Suprapubic skin (tissue), 4 donors: Measurements from ENCODE around the gene DTNBP1. TPM values are rescaled to one million over a fixed set of nuclear protein-coding genes. Genes with fewer than 3 reads are reported as not detected.

Experiments used
- DNase-seq, 2 donors: peaks; one replicate each; pipeline ENCODE4 v3.0.0-alpha.2; 2019; ENCODE audit warnings: low spot score in 2 of 2
- H3K27ac ChIP-seq: fragments of 200-600 bp; sonication (generic); one replicate; pipeline ENCODE4 v1.5.1; 2019
- H3K27me3 ChIP-seq: fragments of 200-600 bp; sonication (generic); one replicate; pipeline ENCODE4 v1.5.1; 2019
- H3K36me3 ChIP-seq: fragments of 200-600 bp; sonication (generic); one replicate; pipeline ENCODE4 v1.5.1; 2019
- H3K4me1 ChIP-seq: fragments of 200-600 bp; sonication (generic); one replicate; pipeline ENCODE4 v1.5.1; 2019
- H3K4me3 ChIP-seq: fragments of 200-600 bp; sonication (generic); one replicate; pipeline ENCODE4 v1.5.1; 2019; ENCODE audit warnings: mild to moderate bottlenecking
- H3K9me3 ChIP-seq: fragments of 200-600 bp; sonication (generic); one replicate; pipeline ENCODE4 v1.5.1; 2019
- EP300 ChIP-seq: sonication (generic); formaldehyde crosslinking; IDR thresholded peaks from one replicate; pipeline ENCODE4 v1.6.1; 2017; ENCODE audit warnings: antibody characterized with exemption
- POLR2A ChIP-seq, 2 donors: fragments of 450-650 bp; IDR thresholded peaks; one replicate each; pipeline ENCODE4 v1.6.1; 2017; ENCODE audit warnings: antibody characterized with exemption in 2 of 2, mild to moderate bottlenecking in 2 of 2, moderate library complexity in 2 of 2
- POLR2AphosphoS5 ChIP-seq, 3 donors: sonication (generic); formaldehyde crosslinking; IDR thresholded peaks; one replicate each; pipeline ENCODE4 v1.6.1; 2017; ENCODE audit warnings: antibody characterized with exemption in 3 of 3
- WGBS: methylation state at CpG from one replicate; pipeline ENCODE4 v1.1.5; 2018; 5-methylcytosine and 5-hydroxymethylcytosine counted together
- total RNA-seq, 4 donors: library from RNA; depleted of rRNA; stranded (reverse); fragments of >200 nt; gene quantifications; one replicate each; pipeline ENCODE4 v1.1.0, GENCODE V29; 2016
- TF ChIP-seq, protein P1 (sequence below), 2 donors: fragments of 200-600 bp in 1 of 2; fragments of 450-650 bp in 1 of 2; sonication (generic) in 1 of 2; IDR thresholded peaks; one replicate each; pipeline ENCODE4 v1.5.1; 2016 to 2019; ENCODE audit warnings: antibody characterized with exemption in 2 of 2, mild to moderate bottlenecking in 1 of 2, moderate library complexity in 1 of 2

DTNBP1 gene
- total RNA-seq, 4 donors from 2014 or later: 12.7 to 17.1 (median 16.4) TPM

DNA sequence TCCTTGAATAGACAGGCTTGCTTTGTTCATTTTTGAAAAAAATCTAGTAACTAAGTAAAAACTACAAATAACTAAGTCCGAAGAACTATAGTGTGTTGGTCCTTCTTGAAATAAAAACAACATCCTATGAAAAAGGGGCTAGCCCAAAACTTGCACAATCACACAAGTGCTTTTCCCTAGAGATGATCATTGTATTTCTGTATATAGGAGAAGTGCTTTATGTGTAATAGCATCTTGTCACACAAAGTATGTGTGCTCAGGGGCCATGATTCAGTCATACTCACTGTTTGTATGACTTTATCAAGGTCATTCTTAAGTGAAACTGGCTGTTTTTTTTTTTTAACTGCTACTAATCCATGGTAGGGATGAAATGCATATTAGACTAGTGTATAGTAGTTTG is 179.8 kb downstream of the DTNBP1 start:
- no peak overlapping the region for H3K4me3 ChIP-seq
- no peaks in the 10 kb centered on the region for H3K9me3 ChIP-seq
- no peaks in the 10 kb centered on the region for H3K27me3 ChIP-seq
- WGBS: 100% methylated on average over 1 of the region's 1 CpG
- H3K27ac ChIP-seq: no peak overlapping the region
- H3K4me1 ChIP-seq: peaks cover 15% of the 10 kb centered on the region
- DNase-seq: no peak
- peaks cover 10% of the 10 kb centered on the region for H3K36me3 ChIP-seq
- no peak for TF ChIP-seq POLR2A (IDR thresholded peaks at IDR 0.05)
- TF ChIP-seq EP300: no peak
- TF ChIP-seq POLR2AphosphoS5 (IDR thresholded peaks at IDR 0.05): no peak
- TF ChIP-seq, protein P1, sequence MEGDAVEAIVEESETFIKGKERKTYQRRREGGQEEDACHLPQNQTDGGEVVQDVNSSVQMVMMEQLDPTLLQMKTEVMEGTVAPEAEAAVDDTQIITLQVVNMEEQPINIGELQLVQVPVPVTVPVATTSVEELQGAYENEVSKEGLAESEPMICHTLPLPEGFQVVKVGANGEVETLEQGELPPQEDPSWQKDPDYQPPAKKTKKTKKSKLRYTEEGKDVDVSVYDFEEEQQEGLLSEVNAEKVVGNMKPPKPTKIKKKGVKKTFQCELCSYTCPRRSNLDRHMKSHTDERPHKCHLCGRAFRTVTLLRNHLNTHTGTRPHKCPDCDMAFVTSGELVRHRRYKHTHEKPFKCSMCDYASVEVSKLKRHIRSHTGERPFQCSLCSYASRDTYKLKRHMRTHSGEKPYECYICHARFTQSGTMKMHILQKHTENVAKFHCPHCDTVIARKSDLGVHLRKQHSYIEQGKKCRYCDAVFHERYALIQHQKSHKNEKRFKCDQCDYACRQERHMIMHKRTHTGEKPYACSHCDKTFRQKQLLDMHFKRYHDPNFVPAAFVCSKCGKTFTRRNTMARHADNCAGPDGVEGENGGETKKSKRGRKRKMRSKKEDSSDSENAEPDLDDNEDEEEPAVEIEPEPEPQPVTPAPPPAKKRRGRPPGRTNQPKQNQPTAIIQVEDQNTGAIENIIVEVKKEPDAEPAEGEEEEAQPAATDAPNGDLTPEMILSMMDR (IDR thresholded peaks at IDR 0.05): no peak

DNA sequence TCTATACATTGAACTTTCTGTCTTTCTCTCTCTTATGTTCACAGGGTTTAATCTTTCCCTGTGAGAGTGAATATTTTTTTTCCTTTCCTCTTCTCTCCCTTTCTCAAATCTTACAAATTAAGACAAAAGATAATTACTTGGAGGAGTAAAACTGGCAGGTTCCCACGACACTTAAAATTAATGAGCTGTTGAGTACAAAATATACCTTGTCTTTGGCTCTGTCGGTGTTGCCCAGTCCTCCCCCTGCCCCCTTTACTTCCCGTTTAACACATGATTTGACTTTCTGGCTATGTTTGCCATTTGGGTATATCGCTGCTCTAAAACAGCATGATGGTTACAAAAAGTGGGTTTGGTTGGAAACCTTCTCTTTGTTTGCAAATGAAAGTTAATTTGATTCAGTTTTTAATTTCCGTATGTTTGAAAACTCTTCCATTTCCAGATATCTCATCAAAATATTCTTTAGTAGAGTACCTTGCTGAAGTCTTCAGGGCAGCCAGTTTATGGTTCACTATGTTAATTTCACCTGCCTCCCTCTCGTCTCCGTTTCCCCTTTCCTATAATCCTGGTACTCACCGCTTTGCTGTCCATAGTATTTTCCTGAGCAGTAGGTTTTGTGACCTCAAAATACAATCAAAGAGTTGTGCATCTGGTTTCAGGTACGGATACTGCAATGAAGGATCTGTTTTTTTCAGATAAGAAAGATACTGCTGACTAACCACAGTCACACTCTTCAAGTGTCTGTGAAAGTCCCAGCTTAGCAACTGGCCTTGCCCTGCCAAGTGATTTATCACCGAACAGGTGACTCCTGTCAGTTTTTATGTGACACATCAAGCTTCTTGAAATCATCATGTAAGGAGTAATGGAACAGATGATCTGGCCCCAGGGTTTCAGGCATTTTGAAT is 181.2 kb downstream of the DTNBP1 start:
- H3K4me3 ChIP-seq: no peak overlapping the region
- no peaks in the 10 kb centered on the region for H3K27me3 ChIP-seq
- WGBS: 86% methylated on average over 10 of the region's 10 CpGs
- TF ChIP-seq POLR2AphosphoS5 (IDR thresholded peaks at IDR 0.05) (no peak), EP300 (no peak), POLR2A (IDR thresholded peaks at IDR 0.05) (no peak)
- H3K4me1 ChIP-seq: peaks cover 20% of the 10 kb centered on the region
- H3K27ac ChIP-seq: no peak overlapping the region
- no peaks in the 10 kb centered on the region for H3K36me3 ChIP-seq
- no peak for DNase-seq
- H3K9me3 ChIP-seq: no peaks in the 10 kb centered on the region

DNA sequence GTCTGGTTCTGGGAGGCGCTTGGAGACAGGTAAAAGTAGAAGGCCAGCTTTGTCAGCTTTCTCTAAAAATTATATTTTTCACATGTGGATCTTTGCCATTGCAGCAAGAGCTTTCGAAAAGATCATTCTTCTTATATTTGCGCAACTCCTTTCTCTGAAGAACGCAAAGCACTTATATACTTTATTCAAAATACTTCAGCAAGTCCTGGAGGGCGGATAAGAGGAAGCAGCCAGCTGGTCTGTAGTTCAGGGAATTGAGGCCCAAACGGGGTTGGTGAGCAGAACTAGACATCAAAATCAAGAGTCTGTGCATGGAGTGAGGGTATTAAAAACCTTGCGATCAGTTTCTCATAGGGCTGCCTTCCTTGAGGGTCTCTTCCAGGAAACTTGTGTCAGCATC is 182.3 kb downstream of the DTNBP1 start:
- TF ChIP-seq POLR2A (IDR thresholded peaks at IDR 0.05): no peak
- TF ChIP-seq EP300: no peak
- TF ChIP-seq, protein P1 (IDR thresholded peaks at IDR 0.05): no peak
- TF ChIP-seq POLR2AphosphoS5 (IDR thresholded peaks at IDR 0.05): no peak
- H3K27ac ChIP-seq: no peak overlapping the region
- no peak overlapping the region for H3K4me3 ChIP-seq
- no peak for DNase-seq
- H3K4me1 ChIP-seq: peaks cover 28% of the 10 kb centered on the region
- 76% methylated on average over 7 of the region's 7 CpGs for WGBS
- no peaks in the 10 kb centered on the region for H3K36me3 ChIP-seq
- H3K27me3 ChIP-seq: no peaks in the 10 kb centered on the region
- H3K9me3 ChIP-seq: no peaks in the 10 kb centered on the region

DNA sequence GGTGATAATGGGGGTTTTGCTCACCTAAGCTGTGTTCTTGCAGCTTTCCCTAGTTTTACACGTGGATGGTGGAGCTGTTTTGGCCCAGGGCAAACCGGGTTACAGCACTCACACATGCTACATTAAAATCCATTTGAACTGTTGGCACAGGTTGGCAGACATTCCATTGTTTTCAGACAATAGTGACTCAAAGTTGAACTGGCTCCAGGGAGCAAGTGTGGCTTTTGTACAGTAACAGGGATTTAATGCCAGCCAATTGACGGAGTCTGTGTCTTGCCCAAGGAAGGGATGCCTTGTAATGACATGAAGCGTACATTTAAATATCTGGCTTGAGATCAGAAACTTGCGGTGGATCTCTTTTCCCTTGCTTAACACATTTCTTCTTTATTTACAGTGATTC is 183.1 kb downstream of the DTNBP1 start:
- DNase-seq: no peak
- Histone ChIP-seq H3K4me3 (no peak overlapping the region), H3K27me3 (no peaks in the 10 kb centered on the region), H3K36me3 (peaks cover 3% of the 10 kb centered on the region), H3K9me3 (no peaks in the 10 kb centered on the region), H3K27ac (no peak overlapping the region), H3K4me1 (peaks cover 28% of the 10 kb centered on the region)
- 35% methylated on average over 5 of the region's 5 CpGs for WGBS
- TF ChIP-seq POLR2AphosphoS5 (IDR thresholded peaks at IDR 0.05) (no peak), POLR2A (IDR thresholded peaks at IDR 0.05) (no peak), EP300 (no peak)
- TF ChIP-seq, protein P1 (IDR thresholded peaks at IDR 0.05): no peak

DNA sequence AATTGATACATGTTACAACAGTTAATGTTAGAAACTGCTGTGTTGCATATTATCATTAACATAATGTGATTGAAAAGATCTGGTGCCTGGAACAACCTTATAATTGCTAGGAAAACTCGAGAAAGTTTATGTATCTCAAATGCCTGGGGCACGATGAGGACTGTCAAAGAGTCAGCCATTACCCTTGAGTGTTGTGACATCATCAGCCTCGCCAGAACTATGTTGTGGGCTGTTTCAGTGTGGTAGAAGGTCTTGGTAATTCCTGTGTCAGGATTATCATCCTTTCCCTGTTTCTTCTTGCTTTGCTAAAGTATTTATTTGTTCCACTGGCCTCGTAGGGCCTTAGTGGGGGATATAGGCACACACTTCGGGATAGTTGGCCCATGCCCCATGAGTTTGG is 185.1 kb downstream of the DTNBP1 start:
- no peaks in the 10 kb centered on the region for H3K9me3 ChIP-seq
- no peaks in the 10 kb centered on the region for H3K27me3 ChIP-seq
- WGBS: 47% methylated on average over 5 of the region's 5 CpGs
- DNase-seq: no peak
- H3K4me1 ChIP-seq: peaks cover 29% of the 10 kb centered on the region
- no peak overlapping the region for H3K27ac ChIP-seq
- TF ChIP-seq POLR2A (IDR thresholded peaks at IDR 0.05): no peak
- no peak for TF ChIP-seq POLR2AphosphoS5 (IDR thresholded peaks at IDR 0.05)
- TF ChIP-seq, protein P1 (IDR thresholded peaks at IDR 0.05): no peak
- no peak for TF ChIP-seq EP300
- no peak overlapping the region for H3K4me3 ChIP-seq
- peaks cover 3% of the 10 kb centered on the region for H3K36me3 ChIP-seq
